HepG2 (cell line): ENCODE measurements around the gene MON1A. TPM values are rescaled to one million over a fixed set of nuclear protein-coding genes. Genes with fewer than 3 reads are reported as not detected.
A peak's percentile ranks its signal among the peaks of the same experiment; 100 is the strongest.

Experiments used
- ARID2 ChIP-seq: sonication (generic); formaldehyde crosslinking; IDR thresholded peaks from 2 replicates; pipeline ENCODE4 v1.8.1; 2022; ENCODE audit warnings: mild to moderate bottlenecking, missing genetic modification reagents, borderline replicate concordance
- BORCS8-MEF2B ChIP-seq: sonication (generic); formaldehyde crosslinking; IDR thresholded peaks from 2 replicates; pipeline ENCODE4 v1.8.0; 2022; ENCODE audit warnings: mild to moderate bottlenecking, missing genetic modification reagents
- CAMTA2 ChIP-seq: sonication (generic); formaldehyde crosslinking; IDR thresholded peaks from 2 replicates; pipeline ENCODE4 v1.4.0; 2020; ENCODE audit warnings: mild to moderate bottlenecking, missing genetic modification reagents, borderline replicate concordance
- CCDC6 ChIP-seq: sonication (generic); formaldehyde crosslinking; IDR thresholded peaks from 2 replicates; pipeline ENCODE4 v1.8.1; 2022; ENCODE audit warnings: mild to moderate bottlenecking, missing genetic modification reagents, moderate library complexity
- CENPT ChIP-seq: sonication (generic); formaldehyde crosslinking; IDR thresholded peaks from 2 replicates; pipeline ENCODE4 v1.8.0; 2022; ENCODE audit warnings: low read depth, mild to moderate bottlenecking, moderate library complexity, missing genetic modification reagents
- GATA4 ChIP-seq: sonication (generic); IDR thresholded peaks from 2 replicates; pipeline ENCODE4 v1.6.1; 2016; ENCODE audit warnings: antibody characterized with exemption, low read depth, borderline replicate concordance
- HOXA9 ChIP-seq: sonication (generic); formaldehyde crosslinking; IDR thresholded peaks from 2 replicates; pipeline ENCODE4 v1.8.1; 2022; ENCODE audit warnings: missing genetic modification reagents, mild to moderate bottlenecking, moderate library complexity, borderline replicate concordance
- KMT2A ChIP-seq: sonication (generic); formaldehyde crosslinking; IDR thresholded peaks from 2 replicates; pipeline ENCODE4 v1.4.0; 2020; ENCODE audit warnings: missing genetic modification reagents
- MAFG ChIP-seq: sonication (generic); formaldehyde crosslinking; IDR thresholded peaks from 2 replicates; pipeline ENCODE4 v1.5.1; 2020; ENCODE audit warnings: mild to moderate bottlenecking, missing genetic modification reagents
- PRPF4 ChIP-seq: fragments of 200-400 bp; formaldehyde crosslinking; IDR thresholded peaks from 2 replicates; pipeline ENCODE4 v1.6.1; 2016; ENCODE audit warnings: low read length, low read depth; ENCODE audit not compliant: poor library complexity, severe bottlenecking
- RAD21 ChIP-seq: fragments of 450-650 bp; formaldehyde crosslinking; IDR thresholded peaks from 2 replicates; pipeline ENCODE4 v1.5.0; 2020; ENCODE audit warnings: mild to moderate bottlenecking
- SALL1 ChIP-seq: sonication (generic); formaldehyde crosslinking; IDR thresholded peaks from 2 replicates; pipeline ENCODE4 v1.8.0; 2022; ENCODE audit warnings: mild to moderate bottlenecking, missing genetic modification reagents
- STAG1 ChIP-seq: sonication (generic); formaldehyde crosslinking; IDR thresholded peaks from 2 replicates; pipeline ENCODE4 v1.4.0; 2020; ENCODE audit warnings: missing genetic modification reagents
- THYN1 ChIP-seq: sonication (generic); formaldehyde crosslinking; IDR thresholded peaks from 2 replicates; pipeline ENCODE4 v1.8.1; 2023; ENCODE audit warnings: low read depth, mild to moderate bottlenecking, moderate library complexity, missing genetic modification reagents, borderline replicate concordance
- ZNF234 ChIP-seq: sonication (generic); formaldehyde crosslinking; conservative IDR thresholded peaks from 2 replicates; pipeline ENCODE4 v1.5.1; 2020; ENCODE audit warnings: mild to moderate bottlenecking, missing genetic modification reagents
- ZNF44 ChIP-seq: sonication (generic); formaldehyde crosslinking; IDR thresholded peaks from 2 replicates; pipeline ENCODE4 v1.5.1; 2020; ENCODE audit warnings: mild to moderate bottlenecking, missing genetic modification reagents
- ZNF558 ChIP-seq: sonication (generic); formaldehyde crosslinking; IDR thresholded peaks from 2 replicates; pipeline ENCODE4 v1.9.0; 2022; ENCODE audit warnings: mild to moderate bottlenecking, missing genetic modification reagents, borderline replicate concordance
- ZNF777 ChIP-seq: sonication (generic); formaldehyde crosslinking; IDR thresholded peaks from 2 replicates; pipeline ENCODE4 v1.4.0; 2020; ENCODE audit warnings: missing genetic modification reagents
- ZNF83 ChIP-seq: sonication (generic); formaldehyde crosslinking; IDR thresholded peaks from 2 replicates; pipeline ENCODE4 v1.4.0; 2020; ENCODE audit warnings: missing genetic modification reagents, mild to moderate bottlenecking, borderline replicate concordance
- ZNF891 ChIP-seq: sonication (generic); formaldehyde crosslinking; IDR thresholded peaks from 2 replicates; pipeline ENCODE4 v1.5.0; 2020; ENCODE audit warnings: mild to moderate bottlenecking, missing genetic modification reagents
- polyA plus RNA-seq, 8 experiments: library from polyadenylated mRNA; depleted of rRNA in 3 of 8; stranded (reverse) in 7 of 8; unstranded in 1 of 8; fragments of >200 nt; fragmentation: Illumina TruSeq in 4 of 8; extraction: Trizol in 4 of 8; gene quantifications; 2 replicates each; pipeline versions ENCODE4 v1.2.1 to v1.2.3, GENCODE V29; 2011 to 2016; ENCODE audit warnings: low read depth in 4 of 8, missing spikeins in 1 of 8, mixed read lengths in 1 of 8; ENCODE audit not compliant: insufficient read depth in 1 of 8
- total RNA-seq, 5 experiments: library from RNA; depleted of rRNA; stranded (reverse); fragments of >200 nt; fragmentation: Illumina TruSeq; extraction: Trizol; gene quantifications; 2 replicates each; pipeline ENCODE4 v1.2.3, GENCODE V29; 2016; ENCODE audit warnings: low read depth in 1 of 5
- TF ChIP-seq, protein P1 (sequence below): IDR thresholded peaks from 2 replicates; pipeline ENCODE4 v1.6.1; 2016; ENCODE audit warnings: low read depth, missing genetic modification reagents, missing compliant biosample characterization
- TF ChIP-seq, protein P2 (sequence below): IDR thresholded peaks from 2 replicates; pipeline ENCODE4 v1.4.0; 2020; ENCODE audit warnings: mild to moderate bottlenecking, missing genetic modification reagents

Gene MON1A
- total and polyA plus RNA-seq, 2 of the 13 experiments (the other 11 are each of a cell fraction or from before 2014, with no cell fraction given): 4.6 to 9.0 TPM

DNA sequence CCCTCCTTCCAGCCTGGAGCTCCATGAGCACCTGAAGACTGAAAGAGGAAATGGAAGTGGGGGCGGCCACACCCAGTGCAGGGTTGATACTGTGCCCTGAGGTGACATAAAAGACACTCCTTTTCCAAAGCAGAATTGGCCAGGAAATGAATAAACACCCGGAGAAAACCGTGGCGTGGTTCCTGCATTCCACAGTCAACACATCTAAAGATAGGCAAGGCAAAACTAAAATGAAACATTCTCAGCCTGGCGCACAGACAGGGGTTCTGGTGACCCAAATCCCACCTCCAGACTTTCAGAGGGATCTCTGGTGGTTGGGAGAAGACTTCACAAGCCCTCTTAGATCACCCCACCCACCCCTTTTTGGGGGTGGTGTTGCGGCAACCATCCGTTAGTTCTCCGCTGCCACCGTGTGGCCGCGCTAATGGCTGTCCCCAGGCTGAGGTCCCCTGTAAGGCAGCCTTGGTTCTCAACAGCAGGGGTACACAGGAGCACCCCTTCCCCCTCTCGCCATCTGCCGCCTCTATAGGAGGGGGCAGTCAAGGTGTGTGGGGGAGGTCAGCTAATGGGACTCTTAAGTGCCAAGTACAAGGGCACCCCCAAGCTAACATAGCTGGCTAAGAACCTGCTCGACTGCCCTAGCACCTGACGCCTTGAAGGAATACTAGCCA is 23.4 kb downstream of the MON1A start (continued):
- no peak for TF ChIP-seq ZNF44 (CRISPR knock-in tag)
- no peak for TF ChIP-seq CENPT (CRISPR knock-in tag)
- TF ChIP-seq RAD21 (CRISPR knock-in tag): peak; percentile 89
- TF ChIP-seq THYN1 (CRISPR knock-in tag): no peak
- no peak for TF ChIP-seq ZNF234 (CRISPR knock-in tag)
- TF ChIP-seq ZNF558: no peak
- no peak for TF ChIP-seq ARID2 (CRISPR knock-in tag)
- no peak for TF ChIP-seq PRPF4
- TF ChIP-seq, protein P1, sequence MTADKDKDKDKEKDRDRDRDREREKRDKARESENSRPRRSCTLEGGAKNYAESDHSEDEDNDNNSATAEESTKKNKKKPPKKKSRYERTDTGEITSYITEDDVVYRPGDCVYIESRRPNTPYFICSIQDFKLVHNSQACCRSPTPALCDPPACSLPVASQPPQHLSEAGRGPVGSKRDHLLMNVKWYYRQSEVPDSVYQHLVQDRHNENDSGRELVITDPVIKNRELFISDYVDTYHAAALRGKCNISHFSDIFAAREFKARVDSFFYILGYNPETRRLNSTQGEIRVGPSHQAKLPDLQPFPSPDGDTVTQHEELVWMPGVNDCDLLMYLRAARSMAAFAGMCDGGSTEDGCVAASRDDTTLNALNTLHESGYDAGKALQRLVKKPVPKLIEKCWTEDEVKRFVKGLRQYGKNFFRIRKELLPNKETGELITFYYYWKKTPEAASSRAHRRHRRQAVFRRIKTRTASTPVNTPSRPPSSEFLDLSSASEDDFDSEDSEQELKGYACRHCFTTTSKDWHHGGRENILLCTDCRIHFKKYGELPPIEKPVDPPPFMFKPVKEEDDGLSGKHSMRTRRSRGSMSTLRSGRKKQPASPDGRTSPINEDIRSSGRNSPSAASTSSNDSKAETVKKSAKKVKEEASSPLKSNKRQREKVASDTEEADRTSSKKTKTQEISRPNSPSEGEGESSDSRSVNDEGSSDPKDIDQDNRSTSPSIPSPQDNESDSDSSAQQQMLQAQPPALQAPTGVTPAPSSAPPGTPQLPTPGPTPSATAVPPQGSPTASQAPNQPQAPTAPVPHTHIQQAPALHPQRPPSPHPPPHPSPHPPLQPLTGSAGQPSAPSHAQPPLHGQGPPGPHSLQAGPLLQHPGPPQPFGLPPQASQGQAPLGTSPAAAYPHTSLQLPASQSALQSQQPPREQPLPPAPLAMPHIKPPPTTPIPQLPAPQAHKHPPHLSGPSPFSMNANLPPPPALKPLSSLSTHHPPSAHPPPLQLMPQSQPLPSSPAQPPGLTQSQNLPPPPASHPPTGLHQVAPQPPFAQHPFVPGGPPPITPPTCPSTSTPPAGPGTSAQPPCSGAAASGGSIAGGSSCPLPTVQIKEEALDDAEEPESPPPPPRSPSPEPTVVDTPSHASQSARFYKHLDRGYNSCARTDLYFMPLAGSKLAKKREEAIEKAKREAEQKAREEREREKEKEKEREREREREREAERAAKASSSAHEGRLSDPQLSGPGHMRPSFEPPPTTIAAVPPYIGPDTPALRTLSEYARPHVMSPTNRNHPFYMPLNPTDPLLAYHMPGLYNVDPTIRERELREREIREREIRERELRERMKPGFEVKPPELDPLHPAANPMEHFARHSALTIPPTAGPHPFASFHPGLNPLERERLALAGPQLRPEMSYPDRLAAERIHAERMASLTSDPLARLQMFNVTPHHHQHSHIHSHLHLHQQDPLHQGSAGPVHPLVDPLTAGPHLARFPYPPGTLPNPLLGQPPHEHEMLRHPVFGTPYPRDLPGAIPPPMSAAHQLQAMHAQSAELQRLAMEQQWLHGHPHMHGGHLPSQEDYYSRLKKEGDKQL: no peak
- TF ChIP-seq SALL1: peak; percentile 15; the same call in 1 of the 2 replicates
- no peak for TF ChIP-seq HOXA9 (CRISPR knock-in tag)
- TF ChIP-seq BORCS8-MEF2B (CRISPR knock-in tag): peak; percentile 36; the same call in 1 of the 2 replicates
- TF ChIP-seq CAMTA2 (CRISPR knock-in tag): no peak
- no peak for TF ChIP-seq MAFG (CRISPR knock-in tag)
- TF ChIP-seq, protein P2, sequence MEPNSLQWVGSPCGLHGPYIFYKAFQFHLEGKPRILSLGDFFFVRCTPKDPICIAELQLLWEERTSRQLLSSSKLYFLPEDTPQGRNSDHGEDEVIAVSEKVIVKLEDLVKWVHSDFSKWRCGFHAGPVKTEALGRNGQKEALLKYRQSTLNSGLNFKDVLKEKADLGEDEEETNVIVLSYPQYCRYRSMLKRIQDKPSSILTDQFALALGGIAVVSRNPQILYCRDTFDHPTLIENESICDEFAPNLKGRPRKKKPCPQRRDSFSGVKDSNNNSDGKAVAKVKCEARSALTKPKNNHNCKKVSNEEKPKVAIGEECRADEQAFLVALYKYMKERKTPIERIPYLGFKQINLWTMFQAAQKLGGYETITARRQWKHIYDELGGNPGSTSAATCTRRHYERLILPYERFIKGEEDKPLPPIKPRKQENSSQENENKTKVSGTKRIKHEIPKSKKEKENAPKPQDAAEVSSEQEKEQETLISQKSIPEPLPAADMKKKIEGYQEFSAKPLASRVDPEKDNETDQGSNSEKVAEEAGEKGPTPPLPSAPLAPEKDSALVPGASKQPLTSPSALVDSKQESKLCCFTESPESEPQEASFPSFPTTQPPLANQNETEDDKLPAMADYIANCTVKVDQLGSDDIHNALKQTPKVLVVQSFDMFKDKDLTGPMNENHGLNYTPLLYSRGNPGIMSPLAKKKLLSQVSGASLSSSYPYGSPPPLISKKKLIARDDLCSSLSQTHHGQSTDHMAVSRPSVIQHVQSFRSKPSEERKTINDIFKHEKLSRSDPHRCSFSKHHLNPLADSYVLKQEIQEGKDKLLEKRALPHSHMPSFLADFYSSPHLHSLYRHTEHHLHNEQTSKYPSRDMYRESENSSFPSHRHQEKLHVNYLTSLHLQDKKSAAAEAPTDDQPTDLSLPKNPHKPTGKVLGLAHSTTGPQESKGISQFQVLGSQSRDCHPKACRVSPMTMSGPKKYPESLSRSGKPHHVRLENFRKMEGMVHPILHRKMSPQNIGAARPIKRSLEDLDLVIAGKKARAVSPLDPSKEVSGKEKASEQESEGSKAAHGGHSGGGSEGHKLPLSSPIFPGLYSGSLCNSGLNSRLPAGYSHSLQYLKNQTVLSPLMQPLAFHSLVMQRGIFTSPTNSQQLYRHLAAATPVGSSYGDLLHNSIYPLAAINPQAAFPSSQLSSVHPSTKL (CRISPR knock-in tag): 0 out of 2 replicates have a peak, but pooled peaks have one; percentile 12
- no peak for TF ChIP-seq ZNF891 (CRISPR knock-in tag)
- TF ChIP-seq GATA4: no peak
- TF ChIP-seq ZNF83 (CRISPR knock-in tag): no peak
- no peak for TF ChIP-seq KMT2A (CRISPR knock-in tag)
- TF ChIP-seq ZNF777 (CRISPR knock-in tag): no peak
- TF ChIP-seq CCDC6: no peak
- TF ChIP-seq STAG1: peak; percentile 85
